ENCODE data around the gene RANBP9. TPM values are rescaled to one million over a fixed set of nuclear protein-coding genes. Genes with fewer than 3 reads are reported as not detected.

Gene RANBP9
- total and polyA plus RNA-seq, 2 donors (not counting 3 experiments of a cell fraction or from before 2014, with no cell fraction given), result 15.1 to 40.2 TPM

DNA sequence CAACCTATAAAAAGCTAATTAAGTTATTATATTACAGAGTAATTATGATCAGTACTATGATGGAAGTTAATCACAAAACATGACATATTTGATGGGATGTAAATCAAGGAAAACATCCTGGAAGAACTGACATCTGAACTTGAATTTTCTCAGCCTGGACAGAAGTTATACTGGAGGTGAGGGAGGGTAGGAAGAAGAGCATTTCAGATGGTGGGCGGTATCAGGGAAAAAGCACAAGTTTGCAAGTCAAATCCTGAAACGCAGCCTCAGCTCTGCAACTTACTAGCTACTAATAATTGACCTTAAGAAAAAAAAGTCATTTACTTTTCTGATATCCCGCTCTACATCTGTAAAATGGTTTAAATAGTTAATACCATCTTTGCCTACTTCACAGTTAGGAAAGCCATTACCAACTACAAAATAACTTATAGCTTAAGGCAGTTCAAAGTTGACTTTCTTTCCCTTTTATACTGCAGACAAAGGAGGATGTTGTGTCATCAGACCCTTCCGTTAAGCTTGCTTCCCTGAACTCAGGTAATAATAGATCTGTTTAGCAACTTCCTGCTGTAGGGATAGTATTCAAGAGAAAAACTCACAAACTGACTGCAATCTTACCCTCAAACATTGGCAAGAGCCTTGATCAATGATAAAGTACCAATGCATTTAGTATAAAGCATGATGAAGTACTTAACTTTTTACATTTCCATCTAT is 75.5 kb downstream of the RANBP9 start:
- intact Hi-C loops (cut with micrococcal nuclease), result no loop called here
- H4K20me1 ChIP-seq (replicated peaks; ENCODE audit: control insufficient read depth, extremely low read depth, insufficient read depth, low read length), result no peaks in the 10 kb centered on the region
- ChIA-PET CTCF (interaction anchor here (0.6 to 2.5 kb wide), 4 partner anchors 11 to 21 kb away, joined by 3 to 8 read pairs (median 5); partner anchors contain the start of gene NOL7), POLR2A (no interaction called here)
- H3K36me3 ChIP-seq (ENCODE audit: control insufficient read depth in 2 of 2, extremely low read depth in 1 of 2, insufficient read depth in 2 of 2, low read length in 2 of 2), result peaks cover 2 to 7% of the 10 kb centered on the region in 2 experiments
- DNase-seq (ENCODE audit: low read depth, low spot score) (peak; percentile 41), FAIRE-seq (peak; percentile 57)
- peaks cover 13% of the 10 kb centered on the region for H3K4me1 ChIP-seq (ENCODE audit: control insufficient read depth, extremely low read depth, insufficient read depth, low read length)
- TF ChIP-seq GATA2 (IDR thresholded peaks at IDR 0.05; ENCODE audit: insufficient read depth, insufficient read length, low read depth, low read length) (no peak), EZH2 (IDR thresholded peaks at IDR 0.05; ENCODE audit: borderline replicate concordance, low read depth, low read length, severe bottlenecking) (no peak), MYC (IDR thresholded peaks at IDR 0.05; ENCODE audit: low read depth, low read length) (no peak), FOS (IDR thresholded peaks at IDR 0.05; ENCODE audit: borderline replicate concordance, insufficient read depth, low read length) (no peak), JUN (IDR thresholded peaks at IDR 0.05; ENCODE audit: borderline replicate concordance, insufficient read depth, insufficient read length, low read depth) (no peak), POLR2AphosphoS5 (IDR thresholded peaks at IDR 0.05; ENCODE audit: insufficient read depth, low read depth, low read length) (no peak), POLR2A (IDR thresholded peaks at IDR 0.05; ENCODE audit: low read depth, low read length) (no peak)
- TF ChIP-seq, protein P1, sequence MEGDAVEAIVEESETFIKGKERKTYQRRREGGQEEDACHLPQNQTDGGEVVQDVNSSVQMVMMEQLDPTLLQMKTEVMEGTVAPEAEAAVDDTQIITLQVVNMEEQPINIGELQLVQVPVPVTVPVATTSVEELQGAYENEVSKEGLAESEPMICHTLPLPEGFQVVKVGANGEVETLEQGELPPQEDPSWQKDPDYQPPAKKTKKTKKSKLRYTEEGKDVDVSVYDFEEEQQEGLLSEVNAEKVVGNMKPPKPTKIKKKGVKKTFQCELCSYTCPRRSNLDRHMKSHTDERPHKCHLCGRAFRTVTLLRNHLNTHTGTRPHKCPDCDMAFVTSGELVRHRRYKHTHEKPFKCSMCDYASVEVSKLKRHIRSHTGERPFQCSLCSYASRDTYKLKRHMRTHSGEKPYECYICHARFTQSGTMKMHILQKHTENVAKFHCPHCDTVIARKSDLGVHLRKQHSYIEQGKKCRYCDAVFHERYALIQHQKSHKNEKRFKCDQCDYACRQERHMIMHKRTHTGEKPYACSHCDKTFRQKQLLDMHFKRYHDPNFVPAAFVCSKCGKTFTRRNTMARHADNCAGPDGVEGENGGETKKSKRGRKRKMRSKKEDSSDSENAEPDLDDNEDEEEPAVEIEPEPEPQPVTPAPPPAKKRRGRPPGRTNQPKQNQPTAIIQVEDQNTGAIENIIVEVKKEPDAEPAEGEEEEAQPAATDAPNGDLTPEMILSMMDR (IDR thresholded peaks at IDR 0.05; ENCODE audit: extremely low read depth in 1 of 2, insufficient read depth in 1 of 2, low read depth in 1 of 2, low read length in 2 of 2), result no peak
- TF ChIP-seq, protein P2, sequence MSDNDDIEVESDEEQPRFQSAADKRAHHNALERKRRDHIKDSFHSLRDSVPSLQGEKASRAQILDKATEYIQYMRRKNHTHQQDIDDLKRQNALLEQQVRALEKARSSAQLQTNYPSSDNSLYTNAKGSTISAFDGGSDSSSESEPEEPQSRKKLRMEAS (IDR thresholded peaks at IDR 0.05; ENCODE audit: insufficient read depth, insufficient read length), result no peak
- H2AFZ ChIP-seq (ENCODE audit: low read depth, low read length), result no peak overlapping the region
- H3K27me3 ChIP-seq (ENCODE audit: control insufficient read depth in 2 of 2, insufficient read depth in 2 of 2, low read length in 2 of 2), result no peaks in the 10 kb centered on the region
- H3K9ac ChIP-seq (replicated peaks; ENCODE audit: extremely low read depth, insufficient read depth, low read length), result no peak overlapping the region
- dilution Hi-C loops (cut with MboI; ENCODE audit: extremely low pct_ligation_motif_present, low sequenced_read_pairs), result no loop called here
- no peaks in the 10 kb centered on the region for H3K79me2 ChIP-seq (ENCODE audit: control insufficient read depth, insufficient read depth, low read length)
- BruUV-seq (replicated peaks), result no TSS peak
- no peaks in the 10 kb centered on the region for H3K9me3 ChIP-seq (replicated peaks; ENCODE audit: control insufficient read depth, insufficient read depth, low read length)
- H3K9me1 ChIP-seq (replicated peaks; ENCODE audit: control insufficient read depth, extremely low read depth, insufficient read depth, low read length), result no peaks in the 10 kb centered on the region
- H3K4me2 ChIP-seq (ENCODE audit: insufficient read depth, low read length), result peak overlapping the region; percentile 49
- peak overlapping the region; percentile 35 for H3K27ac ChIP-seq (ENCODE audit: insufficient read depth, low read depth, low read length)
- H3K4me3 ChIP-seq (replicated peaks in 1 of 3; ENCODE audit: insufficient read depth in 1 of 3, low read depth in 1 of 3, low read length in 3 of 3), result no peak overlapping the region

Measured in endothelial cell of umbilical vein (primary cell).